HCT116 (cell line): Measurements from ENCODE around the gene BICDL2. TPM values are rescaled to one million over a fixed set of nuclear protein-coding genes. Genes with fewer than 3 reads are reported as not detected.
A peak's percentile ranks its signal among the peaks of the same experiment; 100 is the strongest.

ENCODE experiments used
- ATAC-seq: fragments of 200-7000 bp; cut with Tn5 transposase; 2 replicates; pipeline ENCODE4 v1.9.1; 2020; ENCODE audit warnings: mild to moderate bottlenecking, moderate library complexity
- BruUV-seq: library from RNA; stranded (reverse); fragments of 400-500 nt; replicated peaks from 2 replicates; lab custom pipeline; 2021; lab: Mats Ljungman, UMichigan
- CTCF ChIA-PET: fragments of 300-600 bp; sonication (Branson Sonifier 250); formaldehyde crosslinking; loops from one replicate; lab custom pipeline; 2021; ENCODE audit warnings: antibody characterized with exemption; lab: Charles Lee
- POLR2A ChIA-PET: fragments of 300-600, 350-600 bp; sonication (Branson Sonifier 250); formaldehyde crosslinking; loops from one replicate; lab custom pipeline; 2021; ENCODE audit warnings: antibody characterized with exemption; lab: Charles Lee
- RAD21 ChIA-PET, 2 experiments: fragments of 300-600 bp; sonication (Branson Sonifier 250); formaldehyde crosslinking; loops; one replicate each; lab custom pipeline; 2023; ENCODE audit warnings: low total read pairs in 2 of 2; ENCODE audit not compliant: uncharacterized antibody in 2 of 2, unreplicated experiment in 2 of 2, low non-redundant PET in 1 of 2; lab: Charles Lee
- DNase-seq: peaks from one replicate; pipeline ENCODE4 v3.0.0-alpha.2; 2010; ENCODE audit warnings: low read depth, low spot score
- H2AFZ ChIP-seq: fragments of 200-600 bp; shearing (Covaris generic), sonication (generic); 2 replicates; pipeline ENCODE4 v1.6.1; 2017; ENCODE audit warnings: low read depth, mixed run types, mixed read lengths, antibody characterized with exemption, low read length; ENCODE audit not compliant: poor library complexity, severe bottlenecking
- H3K27ac ChIP-seq: 2 replicates; pipeline ENCODE4 v1.5.1; 2012; ENCODE audit warnings: low read depth, low read length
- H3K27me3 ChIP-seq: fragments of 200-600 bp; sonication (generic); 2 replicates; pipeline ENCODE4 v1.6.1; 2016; ENCODE audit warnings: mixed run types, low read length, mixed read lengths; ENCODE audit not compliant: insufficient read depth
- H3K36me3 ChIP-seq, 2 experiments: fragments of 200-500 bp in 1 of 2; fragments of 200-600 bp in 1 of 2; sonication (Bioruptor generic) in 1 of 2; sonication (generic) in 1 of 2; 2 replicates each; pipeline versions ENCODE4 v1.5.1 to v1.6.1; 2014 to 2016; ENCODE audit warnings: low read length in 2 of 2, inconsistent platforms in 1 of 2, mixed read lengths in 1 of 2, mixed run types in 1 of 2; ENCODE audit not compliant: insufficient read depth in 2 of 2, control insufficient read depth in 1 of 2
- H3K4me1 ChIP-seq, 2 experiments: fragments of 200-600 bp in 1 of 2; sonication (generic) in 1 of 2; 2 replicates each; pipeline versions ENCODE4 v1.5.1 to v1.6.1; 2012 to 2017; ENCODE audit warnings: low read length in 2 of 2, inconsistent platforms in 1 of 2, mild to moderate bottlenecking in 1 of 2, mixed read lengths in 1 of 2, mixed run types in 1 of 2, moderate library complexity in 1 of 2; ENCODE audit not compliant: insufficient read depth in 2 of 2, control insufficient read depth in 1 of 2
- H3K4me2 ChIP-seq: fragments of 200-600 bp; sonication (generic); 2 replicates; pipeline ENCODE4 v1.6.1; 2017; ENCODE audit warnings: mixed run types, low read length, mixed read lengths
- H3K4me3 ChIP-seq, 2 experiments: fragments of 200-600 bp in 1 of 2; sonication (generic) in 1 of 2; replicated peaks in 1 of 2; 2 replicates each; pipeline ENCODE4 v1.5.1; 2011 to 2016; ENCODE audit warnings: low read length in 2 of 2, control low read depth in 1 of 2, low read depth in 1 of 2, mild to moderate bottlenecking in 1 of 2, mixed read lengths in 1 of 2, mixed run types in 1 of 2
- H3K79me2 ChIP-seq: fragments of 200-600 bp; sonication (generic); 2 replicates; pipeline ENCODE4 v1.6.1; 2017; ENCODE audit warnings: mild to moderate bottlenecking, mixed run types, low read length, moderate library complexity, mixed read lengths; ENCODE audit not compliant: insufficient read depth
- H3K9ac ChIP-seq: fragments of 200-600 bp; sonication (generic); 2 replicates; pipeline ENCODE4 v1.6.1; 2016; ENCODE audit warnings: low read length, mixed read lengths
- H3K9me2 ChIP-seq: fragments of 200-600 bp; sonication (generic), shearing (Covaris generic); 2 replicates; pipeline ENCODE4 v1.6.1; 2017; ENCODE audit warnings: mixed run types, mild to moderate bottlenecking, moderate library complexity; ENCODE audit not compliant: insufficient read depth
- H3K9me3 ChIP-seq, 2 experiments: fragments of 200-500 bp in 1 of 2; fragments of 200-600 bp in 1 of 2; sonication (Bioruptor generic) in 1 of 2; sonication (generic) in 1 of 2; 2 replicates each; pipeline ENCODE4 v1.6.1; 2014 to 2017; ENCODE audit warnings: low read length in 2 of 2, mixed read lengths in 2 of 2, inconsistent platforms in 1 of 2, low read depth in 1 of 2, mild to moderate bottlenecking in 1 of 2, mixed run types in 1 of 2, moderate library complexity in 1 of 2; ENCODE audit not compliant: control insufficient read depth in 1 of 2, insufficient read depth in 1 of 2
- H4K20me1 ChIP-seq: fragments of 200-600 bp; sonication (generic), shearing (Covaris generic); 2 replicates; pipeline ENCODE4 v1.6.1; 2017; ENCODE audit warnings: mixed run types, mild to moderate bottlenecking, moderate library complexity; ENCODE audit not compliant: insufficient read depth
- CEBPB ChIP-seq: IDR thresholded peaks from 2 replicates; pipeline ENCODE4 v1.6.1; 2012; ENCODE audit warnings: low read depth
- ELF1 ChIP-seq: IDR thresholded peaks from 2 replicates; pipeline ENCODE4 v1.6.1; 2012; ENCODE audit warnings: low read depth, borderline replicate concordance
- EZH2 ChIP-seq: fragments of 200-600 bp; sonication (generic); IDR thresholded peaks from 2 replicates; pipeline ENCODE4 v1.6.1; 2017; ENCODE audit warnings: antibody characterized with exemption, mixed run types
- FOSL1 ChIP-seq: IDR thresholded peaks from 2 replicates; pipeline ENCODE4 v1.6.1; 2012; ENCODE audit warnings: low read depth
- JUND ChIP-seq: IDR thresholded peaks from 2 replicates; pipeline ENCODE4 v1.6.1; 2012
- POLR2A ChIP-seq: IDR thresholded peaks from 2 replicates; pipeline ENCODE4 v1.7.0; 2011; ENCODE audit warnings: borderline replicate concordance; ENCODE audit not compliant: insufficient read depth, insufficient read length; ENCODE audit errors: extremely low read depth
- POLR2AphosphoS5 ChIP-seq: IDR thresholded peaks from 2 replicates; pipeline ENCODE4 v1.6.1; 2011; ENCODE audit warnings: mild to moderate bottlenecking, low read depth, low read length, moderate library complexity
- SRF ChIP-seq: IDR thresholded peaks from 2 replicates; pipeline ENCODE4 v1.6.1; 2012; ENCODE audit warnings: low read depth
- YY1 ChIP-seq: IDR thresholded peaks from 2 replicates; pipeline ENCODE4 v1.6.1; 2011; ENCODE audit warnings: low read length, low read depth, moderate library complexity, mild to moderate bottlenecking; ENCODE audit not compliant: insufficient replicate concordance; ENCODE audit errors: extremely low read depth
- ZFX ChIP-seq: fragments of 450-650 bp; IDR thresholded peaks from 2 replicates; pipeline ENCODE4 v1.6.1; 2017
- intact Hi-C: fragments of 100-400 bp; cut with micrococcal nuclease; formaldehyde crosslinking; loops from 2 replicates; pipeline ENCODE4 v1.10.0; 2022
- total RNA-seq: library from RNA; stranded (reverse); gene quantifications from one replicate; pipeline ENCODE4 v1.2.1, GENCODE V29; 2021; ENCODE audit not compliant: unreplicated experiment
- TF ChIP-seq, protein P1 (sequence below): IDR thresholded peaks from 2 replicates; pipeline ENCODE4 v1.6.1; 2012
- TF ChIP-seq, protein P2 (sequence below): IDR thresholded peaks from 2 replicates; pipeline ENCODE4 v1.6.1; 2012

The BICDL2 gene
- total RNA-seq, 1 experiment from 2014 or later: 21.3 TPM

DNA sequence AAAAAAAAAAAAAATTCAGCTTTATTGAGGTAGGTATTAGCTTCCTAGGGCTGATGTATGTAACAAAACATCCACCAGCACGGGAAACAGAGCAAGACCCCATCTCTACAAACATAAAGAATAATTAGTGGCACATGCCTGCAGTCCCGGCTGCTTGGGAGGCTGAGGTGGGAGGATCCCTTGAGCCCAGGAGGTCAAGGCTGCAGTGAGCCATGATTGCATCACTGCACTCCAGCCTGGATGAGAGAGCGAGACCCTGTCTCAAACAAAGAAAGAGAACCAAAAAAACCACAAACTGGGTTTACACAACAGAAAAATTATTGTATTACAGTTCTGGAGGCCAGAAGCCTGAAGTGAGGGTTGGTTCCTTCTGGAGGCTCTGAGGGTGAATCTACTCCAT, 5.6 kb upstream of the BICDL2 start:
- no TSS peak for BruUV-seq
- POLR2A ChIA-PET: interaction anchor here (0.9 kb wide), 2 partner anchors 15 to 22 kb away, joined by 3 read pairs; partner anchors contain the start of gene TNFRSF12A
- Histone ChIP-seq H3K9me2 (no peaks in the 10 kb centered on the region), H3K27ac (no peak overlapping the region), H3K27me3 (no peaks in the 10 kb centered on the region), H2AFZ (no peak overlapping the region), H3K36me3 (no peaks in the 10 kb centered on the region), H4K20me1 (no peaks in the 10 kb centered on the region), H3K4me2 (peak overlapping the region; percentile 35; the same call in 1 of the 2 replicates), H3K4me3 (no peak overlapping the region), H3K4me1 (peaks cover 17 to 81% of the 10 kb centered on the region in 2 experiments), H3K79me2 (no peaks in the 10 kb centered on the region), H3K9ac (no peak overlapping the region), H3K9me3 (no peaks in the 10 kb centered on the region)
- DNase-seq: no peak
- no peak for ATAC-seq
- intact Hi-C loops: no loop called here
- RAD21 ChIA-PET: interaction anchor here in 1 of 2 experiments (0.6 kb wide), 1 partner anchor 115 kb away, joined by 4 read pairs; no protein-coding TSS in a partner anchor
- TF ChIP-seq, protein P1, sequence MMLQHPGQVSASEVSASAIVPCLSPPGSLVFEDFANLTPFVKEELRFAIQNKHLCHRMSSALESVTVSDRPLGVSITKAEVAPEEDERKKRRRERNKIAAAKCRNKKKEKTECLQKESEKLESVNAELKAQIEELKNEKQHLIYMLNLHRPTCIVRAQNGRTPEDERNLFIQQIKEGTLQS: no peak
- no peak for TF ChIP-seq FOSL1
- no peak for TF ChIP-seq YY1
- TF ChIP-seq POLR2AphosphoS5: no peak
- TF ChIP-seq, protein P2, sequence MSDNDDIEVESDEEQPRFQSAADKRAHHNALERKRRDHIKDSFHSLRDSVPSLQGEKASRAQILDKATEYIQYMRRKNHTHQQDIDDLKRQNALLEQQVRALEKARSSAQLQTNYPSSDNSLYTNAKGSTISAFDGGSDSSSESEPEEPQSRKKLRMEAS: no peak
- no peak for TF ChIP-seq CEBPB
- TF ChIP-seq SRF: no peak
- TF ChIP-seq ELF1: no peak
- TF ChIP-seq JUND: no peak
- no peak for TF ChIP-seq POLR2A
- no peak for TF ChIP-seq ZFX
- TF ChIP-seq EZH2: no peak
- CTCF ChIA-PET: interaction anchor here (1.0 to 3.5 kb wide), 2 partner anchors 10 to 14 kb away, joined by 7 to 20 read pairs; no protein-coding TSS in a partner anchor
